Measurements from ENCODE around the gene RDH14.

RDH14 gene

GRCh38 chr2:18519914-18520450 is 40.5 kb downstream of the RDH14 start:
- DNase-seq = no peak

GRCh38 chr2:18518116-18519111 is 42.0 kb downstream of the RDH14 start:
- no peak for DNase-seq

- no peak for DNase-seq
These were observed 43.1 kb downstream of the RDH14 start for GRCh38 chr2:18517386-18517785.

- DNase-seq = no peak
These were observed 44.3 kb downstream of the RDH14 start for GRCh38 chr2:18516112-18516511.

- no peak for DNase-seq
These were observed 45.7 kb downstream of the RDH14 start for GRCh38 chr2:18514526-18515461.

- no peak for DNase-seq
These were observed 49.7 kb downstream of the RDH14 start for GRCh38 chr2:18510775-18511174.

GRCh38 chr2:18506883-18507509 is 53.5 kb downstream of the RDH14 start:
- DNase-seq = no peak

- DNase-seq = no peak
These were observed 54.6 kb downstream of the RDH14 start for GRCh38 chr2:18505703-18506341.
